Lung (tissue), 12 donors: ENCODE results near the gene FAM168A. TPM values are rescaled to one million over a fixed set of nuclear protein-coding genes. Genes with fewer than 3 reads are reported as not detected.

Experiments used
- ATAC-seq: fragments of 200-7000 bp; cut with Tn5 transposase; one replicate; pipeline ENCODE4 v1.9.1; 2020; ENCODE audit warnings: moderate number of reproducible peaks; ENCODE audit not compliant: insufficient read depth, low FRiP score
- DNase-seq, 3 donors: peaks; one replicate each; pipeline ENCODE4 v3.0.0-alpha.2; 2013 to 2017
- H3K27ac ChIP-seq, 2 donors: one replicate each; pipeline ENCODE4 v1.5.1; 2013; ENCODE audit warnings: mild to moderate bottlenecking in 2 of 2, moderate library complexity in 2 of 2, control low read depth in 1 of 2, inconsistent platforms in 1 of 2, low read depth in 1 of 2, low read length in 1 of 2
- H3K27me3 ChIP-seq, 3 donors: one replicate each; pipeline ENCODE4 v1.5.1; 2013; ENCODE audit warnings: low read length in 2 of 3; ENCODE audit not compliant: control insufficient read depth in 3 of 3, insufficient read depth in 3 of 3
- H3K36me3 ChIP-seq, 4 donors: one replicate each; pipeline ENCODE4 v1.5.1; 2013; ENCODE audit warnings: low read length in 4 of 4, mild to moderate bottlenecking in 1 of 4, moderate library complexity in 1 of 4; ENCODE audit not compliant: control insufficient read depth in 4 of 4, insufficient read depth in 4 of 4
- H3K4me1 ChIP-seq, 5 donors: one replicate each; pipeline ENCODE4 v1.5.1; 2013; ENCODE audit warnings: low read length in 5 of 5, mild to moderate bottlenecking in 2 of 5, moderate library complexity in 1 of 5; ENCODE audit not compliant: control insufficient read depth in 5 of 5, insufficient read depth in 5 of 5
- H3K4me3 ChIP-seq: one replicate; pipeline ENCODE4 v1.5.1; 2013; ENCODE audit warnings: mild to moderate bottlenecking, control low read depth, moderate library complexity
- H3K9ac ChIP-seq, 2 donors: one replicate each; pipeline ENCODE4 v1.5.1; 2013; ENCODE audit warnings: low read length in 2 of 2, control low read depth in 1 of 2; ENCODE audit not compliant: insufficient read depth in 1 of 2
- H3K9me3 ChIP-seq, 4 donors: one replicate each; pipeline ENCODE4 v1.5.1; 2013; ENCODE audit warnings: low read length in 3 of 4, mild to moderate bottlenecking in 1 of 4, moderate library complexity in 1 of 4; ENCODE audit not compliant: control insufficient read depth in 4 of 4, insufficient read depth in 3 of 4
- CTCF ChIP-seq: IDR thresholded peaks from 2 replicates; pipeline ENCODE4 v1.5.1; 2012; ENCODE audit warnings: mild to moderate bottlenecking; ENCODE audit errors: control extremely low read depth, extremely low read depth
- WGBS, 2 donors: extraction: QIAGEN DNeasy Blood & Tissue Kit; methylation state at CpG; one replicate each; pipeline ENCODE4 v1.1.7; 2013; 5-methylcytosine and 5-hydroxymethylcytosine counted together
- polyA plus RNA-seq, 2 donors: library from polyadenylated mRNA; stranded (reverse); fragments of 200-250 nt; gene quantifications; one replicate each; pipeline ENCODE4 v1.2.1, GENCODE V29; 2013
- total RNA-seq, 2 donors: library from RNA; depleted of rRNA in 1 of 2; stranded (reverse); fragments of >200 nt in 1 of 2; gene quantifications; one replicate each; pipeline ENCODE4 v1.2.1, GENCODE V29; 2014 to 2021
- donor health status: control.
- donor health status: control.
- donor health status: Bipolar disorder and iron deficiency.
- donor health status: healthy.
- donor health status: DM: yes; HTN: yes; CAD: no.

The FAM168A gene
- total and polyA plus RNA-seq, 4 donors: 6.7 to 25.5 (median 17.1) TPM

- Histone ChIP-seq H3K9me3 (no peaks in the 10 kb centered on the region), H3K27me3 (no peaks in the 10 kb centered on the region), H3K4me1 (no peaks in the 10 kb centered on the region), H3K4me3 (no peak overlapping the region), H3K27ac (no peak overlapping the region), H3K36me3 (peaks cover 2 to 26% (median 19%) of the 10 kb centered on the region in 4 donors), H3K9ac (no peak overlapping the region)
- DNase-seq: no peak
- no peak for ATAC-seq
- WGBS, 2 donors: 58 to 79% methylated on average over 1 of the region's 1 CpG
- no peak for TF ChIP-seq CTCF
Observed at GRCh38 chr11:73406131-73406530, 191.8 kb downstream of the FAM168A start.

GRCh38 chr11:73405146-73405510 lies 192.8 kb downstream of the FAM168A start:
- Histone ChIP-seq H3K9me3 (no peaks in the 10 kb centered on the region), H3K27ac (no peak overlapping the region), H3K27me3 (no peaks in the 10 kb centered on the region), H3K9ac (no peak overlapping the region), H3K4me3 (no peak overlapping the region), H3K36me3 (peaks cover 0 to 25% (median 17%) of the 10 kb centered on the region in 4 donors), H3K4me1 (no peaks in the 10 kb centered on the region)
- DNase-seq: no peak
- no peak for ATAC-seq
- TF ChIP-seq CTCF: no peak
- 56 to 90% methylated on average over 8 of the region's 8 CpGs for WGBS, 2 donors

- H3K4me1 ChIP-seq: no peaks in the 10 kb centered on the region
- no peak overlapping the region for H3K9ac ChIP-seq
- H3K27me3 ChIP-seq: no peaks in the 10 kb centered on the region
- no peaks in the 10 kb centered on the region for H3K9me3 ChIP-seq
- WGBS, 2 donors: 73 to 87% methylated on average over 5 of the region's 5 CpGs
- TF ChIP-seq CTCF: no peak
- no peak overlapping the region for H3K27ac ChIP-seq
- no peak overlapping the region for H3K4me3 ChIP-seq
- ATAC-seq (no peak), DNase-seq (no peak)
- H3K36me3 ChIP-seq: peaks cover 0 to 24% (median 17%) of the 10 kb centered on the region in 4 donors
Observed at GRCh38 chr11:73404506-73405145, 193.3 kb downstream of the FAM168A start.

- WGBS, 2 donors: 44% methylated on average over 4 of the region's 4 CpGs
- H3K4me3 ChIP-seq: no peak overlapping the region
- no peak overlapping the region for H3K27ac ChIP-seq
- ATAC-seq: peak; percentile 87
- H3K4me1 ChIP-seq: no peaks in the 10 kb centered on the region
- H3K9me3 ChIP-seq: no peaks in the 10 kb centered on the region
- H3K36me3 ChIP-seq: peaks cover 0 to 20% (median 12%) of the 10 kb centered on the region in 4 donors
- TF ChIP-seq CTCF: peak; percentile 54
- DNase-seq: peak; percentile 55 to 65 (median 63)
- no peak overlapping the region for H3K9ac ChIP-seq
- no peaks in the 10 kb centered on the region for H3K27me3 ChIP-seq
Observed at GRCh38 chr11:73404048-73404447, 193.9 kb downstream of the FAM168A start.
